RCC 7860 (cell line): ENCODE results near the gene CLEC4F.
A peak's percentile ranks its signal among the peaks of the same experiment; 100 is the strongest.

ENCODE experiments used
- DNase-seq: peaks from one replicate; pipeline ENCODE4 v3.0.0-alpha.2; 2015; ENCODE audit warnings: low spot score
- FAIRE-seq: peaks from 2 replicates; lab custom pipeline; 2012; peaks lifted over from hg19 to GRCh38; lab: Jason Lieb, UNC

Gene CLEC4F

GRCh38 chr2:70820499-70820898, at the start of gene CLEC4F:
CLEC4F (minus strand) TSS chr2:70820599; CDS start chr2:70820523, 76 bp downstream.
- DNase-seq = no peak
- FAIRE-seq = no peak

DNA sequence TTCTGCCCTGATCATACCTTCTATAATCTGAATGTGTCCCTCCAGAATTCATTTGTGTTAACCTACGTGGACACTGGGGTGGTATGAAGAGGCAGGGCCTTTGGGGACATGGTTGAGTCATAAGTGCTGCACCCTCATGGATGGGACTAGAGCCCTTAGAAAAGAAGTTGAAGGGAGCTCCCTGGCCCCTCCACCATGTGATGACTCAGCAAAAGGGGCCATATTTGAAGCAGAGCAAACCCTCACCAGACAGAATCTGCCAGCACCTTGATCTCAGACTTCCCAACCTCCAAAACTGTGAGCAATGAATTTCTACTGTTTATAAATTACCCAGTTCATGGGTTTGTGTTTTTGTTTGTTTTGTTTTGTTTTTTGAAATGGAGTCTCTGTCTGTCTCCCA, 48.6 kb upstream of the CLEC4F start:
- FAIRE-seq (no peak), DNase-seq (no peak)

DNA sequence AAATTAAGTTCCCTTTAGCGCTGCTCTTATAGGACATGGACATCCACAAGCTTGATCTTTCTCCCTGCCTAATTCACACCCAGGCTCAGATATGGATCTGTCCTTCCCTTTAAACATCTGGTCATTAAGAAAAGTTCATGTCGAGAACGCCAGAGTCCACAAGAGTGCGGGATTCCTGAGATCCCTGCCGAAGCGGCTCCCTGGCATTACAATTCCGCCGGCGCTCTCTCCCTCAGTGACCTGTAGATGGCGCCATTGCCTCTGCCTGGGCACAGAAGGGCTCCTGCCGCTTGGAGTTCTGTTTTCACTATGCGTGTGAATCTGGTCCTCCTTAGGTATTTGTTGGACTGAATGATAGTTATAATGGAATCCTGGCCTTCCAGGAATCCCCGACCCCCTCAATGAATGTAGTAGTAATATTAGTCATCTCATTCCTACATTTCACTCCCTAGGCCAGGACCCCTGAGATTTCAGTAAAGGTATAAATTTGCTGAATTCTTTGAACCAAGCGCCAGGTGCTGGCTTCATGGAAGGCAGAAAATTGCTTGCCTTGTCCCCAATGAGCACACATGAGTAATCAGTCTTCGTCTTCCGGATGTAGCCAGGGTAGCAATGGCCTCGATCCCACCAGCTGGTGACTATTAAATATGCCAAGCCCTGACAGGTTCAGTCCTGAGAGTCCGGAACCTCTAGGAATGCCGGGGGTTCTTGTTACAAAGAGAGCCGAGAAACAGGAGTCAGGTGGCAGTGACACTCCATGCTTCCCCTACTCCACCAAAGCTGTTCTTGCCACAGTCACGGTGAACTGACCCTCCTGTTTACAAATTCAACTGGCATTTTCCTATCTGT, 41.6 kb upstream of the CLEC4F start:
- DNase-seq = peak; percentile 43

DNA sequence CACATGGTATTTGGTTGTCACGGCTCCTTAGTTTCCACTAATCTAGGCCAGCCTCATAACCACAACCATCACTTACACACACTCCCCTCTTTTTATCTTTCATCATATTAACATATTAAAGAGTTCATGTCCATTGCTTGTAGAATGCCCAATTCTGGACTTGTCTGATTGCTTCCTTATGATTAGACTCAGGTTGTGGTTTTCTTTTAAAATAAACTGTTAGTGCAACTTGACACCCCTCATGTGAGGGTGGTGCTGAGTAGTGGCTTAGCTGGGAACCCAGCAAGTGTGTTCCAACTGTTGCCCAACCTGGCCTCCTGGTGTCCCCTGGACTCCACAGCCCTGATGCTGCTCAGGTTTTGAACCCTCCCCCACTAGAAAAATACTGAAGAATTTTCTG, 35.3 kb upstream of the CLEC4F start:
- no peak for FAIRE-seq
- DNase-seq = no peak

More for the DNA sequence above, 41.6 kb upstream of the CLEC4F start:
- no peak for FAIRE-seq

- DNase-seq = no peak
- FAIRE-seq = no peak
Observed at GRCh38 chr2:70854411-70854810, 34.0 kb upstream of the CLEC4F start.

- DNase-seq (no peak), FAIRE-seq (no peak)
Observed at GRCh38 chr2:70852824-70853223, 32.4 kb upstream of the CLEC4F start.

GRCh38 chr2:70851704-70852103, 31.3 kb upstream of the CLEC4F start:
- DNase-seq (no peak), FAIRE-seq (no peak)

GRCh38 chr2:70850925-70851324, 30.5 kb upstream of the CLEC4F start:
- DNase-seq (no peak), FAIRE-seq (no peak)

DNA sequence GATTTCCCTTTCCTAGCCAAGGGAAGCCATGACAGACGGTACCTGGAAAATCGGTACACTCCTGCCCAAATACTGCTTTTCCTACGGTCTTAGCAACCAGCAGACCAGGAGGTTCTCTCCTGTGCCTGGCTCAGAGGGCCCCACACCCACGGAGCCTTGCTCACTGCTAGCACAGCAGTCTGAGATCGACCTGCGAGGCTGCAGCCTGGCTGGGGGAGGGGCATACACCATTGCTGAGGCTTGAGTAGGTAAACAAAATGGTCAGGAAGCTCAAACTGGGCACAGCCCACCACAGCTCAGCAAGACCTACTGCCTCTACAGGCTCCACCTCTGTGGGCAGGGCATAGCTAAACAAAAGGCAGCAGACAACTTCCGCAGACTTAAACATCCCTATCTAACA, 22.0 kb upstream of the CLEC4F start:
- no peak for DNase-seq
- no peak for FAIRE-seq

- no peak for DNase-seq
- FAIRE-seq = no peak
Observed at GRCh38 chr2:70837980-70838925, 17.9 kb upstream of the CLEC4F start.

GRCh38 chr2:70835643-70836042, 15.2 kb upstream of the CLEC4F start, which contains the start of gene CD207:
CD207 (minus strand) TSS chr2:70835816; CDS start chr2:70835776, 40 bp downstream.
- FAIRE-seq (no peak), DNase-seq (no peak)

GRCh38 chr2:70834881-70835280, 14.5 kb upstream of the CLEC4F start:
- DNase-seq (no peak), FAIRE-seq (no peak)

- FAIRE-seq = no peak
Observed at GRCh38 chr2:70834106-70834505, 13.7 kb upstream of the CLEC4F start.

DNA sequence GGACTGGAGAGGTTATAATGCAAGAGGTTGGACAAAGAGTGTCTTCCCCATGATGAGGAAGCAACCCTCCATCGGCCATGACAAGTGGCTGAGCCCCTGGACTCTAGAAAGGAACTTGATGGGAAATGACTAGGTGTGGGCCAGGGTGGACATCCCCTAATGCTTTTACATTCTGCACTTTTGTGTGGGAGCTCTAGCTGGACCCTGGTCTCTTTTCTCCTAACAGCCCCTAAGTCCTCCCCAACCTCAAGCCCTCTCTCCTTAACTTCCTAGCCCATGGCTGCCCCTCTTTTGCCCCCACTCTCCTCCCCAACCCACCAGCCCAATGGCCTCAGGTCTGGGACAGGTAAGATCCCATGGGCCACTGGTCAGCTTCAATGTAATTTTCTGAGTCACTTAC, 12.8 kb upstream of the CLEC4F start:
- DNase-seq (no peak), FAIRE-seq (no peak)

More at GRCh38 chr2:70834106-70834505, 13.7 kb upstream of the CLEC4F start:
- DNase-seq = no peak

DNA sequence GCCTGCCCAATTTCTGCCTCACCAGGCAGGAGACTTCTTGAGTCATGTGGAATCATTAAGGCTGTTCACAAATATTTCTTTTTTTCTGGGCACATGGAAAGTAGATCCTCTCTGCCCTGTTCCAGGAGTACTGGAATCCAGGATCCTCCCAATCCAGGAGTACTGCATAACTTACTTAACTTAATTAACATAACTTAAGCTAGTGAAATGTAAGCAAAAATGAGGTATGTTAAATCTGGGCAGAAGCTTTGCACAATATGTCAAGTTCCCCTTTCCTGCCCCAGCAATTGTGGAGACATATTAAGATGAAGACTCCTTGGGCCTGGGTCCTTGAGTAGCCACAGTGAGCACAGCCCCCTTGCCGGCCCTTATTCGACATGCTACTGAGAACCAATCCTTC, 12.0 kb upstream of the CLEC4F start:
- FAIRE-seq (no peak), DNase-seq (no peak)

GRCh38 chr2:70831861-70832260, 11.5 kb upstream of the CLEC4F start:
- no peak for FAIRE-seq
- DNase-seq = no peak

- no peak for FAIRE-seq
- no peak for DNase-seq
Observed at GRCh38 chr2:70830366-70830765, 10.0 kb upstream of the CLEC4F start.

DNA sequence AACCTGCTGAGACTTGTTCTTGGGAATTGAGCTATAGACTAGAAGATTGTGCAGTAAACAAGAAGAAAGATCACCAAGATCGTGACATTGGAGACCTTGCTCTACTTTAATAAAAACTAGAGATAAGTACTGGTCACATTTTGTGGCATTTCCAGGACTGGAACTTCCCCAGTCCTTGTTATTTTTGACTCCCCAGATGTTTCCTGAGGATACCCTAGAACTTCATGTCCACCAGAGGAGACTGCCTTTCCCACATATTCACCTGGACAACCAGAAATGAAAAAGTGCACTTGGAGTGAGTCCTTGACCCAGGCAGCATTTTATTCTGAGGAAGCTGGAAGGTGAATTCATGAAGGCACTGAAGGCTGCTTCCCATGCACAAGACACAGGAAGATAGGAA, 9.5 kb upstream of the CLEC4F start:
- FAIRE-seq (no peak), DNase-seq (no peak)

GRCh38 chr2:70828914-70829824, 8.8 kb upstream of the CLEC4F start:
- DNase-seq (no peak), FAIRE-seq (no peak)

DNA sequence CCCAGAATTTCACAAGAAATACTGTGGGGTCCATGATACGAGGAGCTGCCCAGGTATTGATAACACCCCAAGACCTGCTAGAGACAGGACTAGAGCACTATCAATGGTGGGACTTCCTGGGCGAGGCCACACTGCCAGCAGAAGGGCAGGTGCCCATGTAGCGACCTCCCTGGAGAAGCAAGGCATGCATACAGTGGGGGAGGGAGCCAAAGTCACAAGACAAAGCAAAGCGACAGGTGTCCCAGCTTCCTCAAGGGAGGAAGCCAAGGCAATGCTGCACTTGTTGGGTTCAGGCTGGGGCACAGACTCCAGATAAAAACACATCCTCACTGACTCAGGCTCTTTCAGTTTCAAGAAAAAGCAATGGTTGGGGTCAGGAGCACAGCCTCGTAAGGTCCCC, 7.7 kb upstream of the CLEC4F start:
- FAIRE-seq (no peak), DNase-seq (no peak)

- FAIRE-seq (no peak), DNase-seq (no peak)
Observed at GRCh38 chr2:70827388-70827787, 7.0 kb upstream of the CLEC4F start.
